HEK293 (cell line): ENCODE results near the gene DAAM2.
A peak's percentile ranks its signal among the peaks of the same experiment; 100 is the strongest.

ENCODE experiments used
- CTCF ChIA-PET: fragments of 350-600 bp; formaldehyde crosslinking; extraction: SDS; loops from one replicate; lab custom pipeline; 2021; ENCODE audit warnings: antibody characterized with exemption; lab: Yijun Ruan, JAX
- POLR2A ChIA-PET: fragments of 300-600 bp; formaldehyde crosslinking; extraction: SDS; loops from one replicate; lab custom pipeline; 2020; ENCODE audit warnings: antibody characterized with exemption, inconsistent platforms; lab: Yijun Ruan, JAX
- H3K27ac ChIP-seq: fragments of 200-500 bp; sonication (Bioruptor generic); 2 replicates; pipeline ENCODE4 v1.5.1; 2014; ENCODE audit warnings: low read depth, low read length, control low read depth, inconsistent platforms; ENCODE audit errors: extremely low read depth
- H3K36me3 ChIP-seq, 2 experiments: fragments of 200-500 bp in 1 of 2; sonication (Bioruptor generic) in 1 of 2; 1 replicate in 1 of 2; 2 replicates in 1 of 2; pipeline ENCODE4 v1.5.1; 2014 to 2017; ENCODE audit warnings: inconsistent platforms in 2 of 2, low read length in 2 of 2; ENCODE audit not compliant: control insufficient read depth in 2 of 2, insufficient read depth in 1 of 2
- H3K4me1 ChIP-seq: fragments of 200-500 bp; sonication (Bioruptor generic); 2 replicates; pipeline ENCODE4 v1.5.1; 2014; ENCODE audit warnings: mild to moderate bottlenecking, low read length, inconsistent platforms; ENCODE audit not compliant: control insufficient read depth, insufficient read depth
- H3K4me3 ChIP-seq: 2 replicates; pipeline ENCODE4 v1.5.1; 2011; ENCODE audit warnings: low read depth, mild to moderate bottlenecking, control low read depth, low read length, moderate library complexity
- H3K9me3 ChIP-seq: fragments of 200-500 bp; sonication (Bioruptor generic); 2 replicates; pipeline ENCODE4 v1.5.1; 2014; ENCODE audit warnings: low read depth, low read length, inconsistent platforms; ENCODE audit not compliant: control insufficient read depth, insufficient read depth
- BCL11B ChIP-seq: fragments of 450-650 bp; formaldehyde crosslinking; IDR thresholded peaks from 2 replicates; pipeline ENCODE4 v1.5.1; 2016; ENCODE audit warnings: low read depth, missing biosample characterization, missing genetic modification characterization
- PRDM1 ChIP-seq: fragments of 450-650 bp; formaldehyde crosslinking; IDR thresholded peaks from 2 replicates; pipeline ENCODE4; 2016; ENCODE audit warnings: missing biosample characterization, missing genetic modification characterization
- PRDM10 ChIP-seq: fragments of 450-650 bp; formaldehyde crosslinking; IDR thresholded peaks from 2 replicates; pipeline ENCODE4 v1.5.1; 2016; ENCODE audit warnings: missing biosample characterization, missing genetic modification characterization
- ZNF341 ChIP-seq: fragments of 450-650 bp; formaldehyde crosslinking; IDR thresholded peaks from 2 replicates; pipeline ENCODE4; 2016; ENCODE audit warnings: low read depth, missing biosample characterization, missing genetic modification characterization
- ZNF350 ChIP-seq: fragments of 450-650 bp; formaldehyde crosslinking; IDR thresholded peaks from 2 replicates; pipeline ENCODE4 v1.5.0; 2017; ENCODE audit warnings: missing biosample characterization, mild to moderate bottlenecking, missing genetic modification characterization
- ZNF354C ChIP-seq: fragments of 450-650 bp; formaldehyde crosslinking; IDR thresholded peaks from 2 replicates; pipeline ENCODE4 v1.5.1; 2016; ENCODE audit warnings: missing biosample characterization, missing genetic modification characterization, low read depth, borderline replicate concordance
- ZNF747 ChIP-seq: fragments of 450-650 bp; formaldehyde crosslinking; IDR thresholded peaks from 2 replicates; pipeline ENCODE4 v1.5.1; 2016; ENCODE audit warnings: missing biosample characterization, missing genetic modification characterization
- ZNF843 ChIP-seq: fragments of 450-650 bp; formaldehyde crosslinking; IDR thresholded peaks from 2 replicates; pipeline ENCODE4 v1.5.1; 2016; ENCODE audit warnings: missing biosample characterization, missing genetic modification characterization
- ZSCAN5A ChIP-seq: fragments of 450-650 bp; formaldehyde crosslinking; IDR thresholded peaks from 2 replicates; pipeline ENCODE4 v1.5.1; 2016; ENCODE audit warnings: missing biosample characterization, missing genetic modification characterization
- TF ChIP-seq, protein P1 (sequence below): fragments of 450-650 bp; formaldehyde crosslinking; IDR thresholded peaks from 2 replicates; pipeline ENCODE4 v1.5.1; 2016; ENCODE audit warnings: missing biosample characterization, missing genetic modification characterization

Gene DAAM2

DNA sequence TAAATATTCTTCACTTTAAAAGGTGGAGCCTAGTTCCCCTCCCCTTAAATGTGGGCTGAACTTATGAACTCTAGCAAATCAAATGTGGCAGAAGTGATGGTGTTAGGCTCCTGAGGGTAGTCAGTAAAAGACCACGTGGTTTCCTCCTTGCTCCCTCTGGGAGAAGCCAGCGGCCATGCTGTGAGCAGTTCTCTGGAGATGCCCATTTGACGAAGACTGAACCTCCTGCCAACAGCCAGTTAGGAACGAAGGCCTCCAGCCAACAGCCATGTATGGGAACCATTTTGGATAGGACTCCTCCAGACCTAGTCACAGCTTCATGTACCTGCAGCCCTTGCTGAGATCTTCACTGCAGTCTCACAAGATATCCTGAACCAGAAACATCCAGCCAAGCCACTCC, 149.6 kb downstream of the DAAM2 start:
- H3K9me3 ChIP-seq, result no peaks in the 10 kb centered on the region
- ChIA-PET CTCF (interaction anchor here (0.7 kb wide), 1 partner anchor 76 kb away, joined by 4 read pairs; no protein-coding TSS in a partner anchor), POLR2A (no interaction called here)
- H3K4me3 ChIP-seq, result no peak overlapping the region
- no peak for TF ChIP-seq ZNF747 (tag by site-specific recombination)
- TF ChIP-seq ZNF350 (tag by site-specific recombination), result peak; percentile 82
- TF ChIP-seq, all 188 proteins: peak for 1
- H3K36me3 ChIP-seq, result no peaks in the 10 kb centered on the region
- H3K27ac ChIP-seq, result no peak overlapping the region
- peaks cover 14% of the 10 kb centered on the region for H3K4me1 ChIP-seq

- no peak overlapping the region for H3K4me3 ChIP-seq
- CTCF ChIA-PET, result interaction anchor here (1.2 kb wide), 1 partner anchor 77 kb away, joined by 4 read pairs; no protein-coding TSS in a partner anchor
- peak; percentile 98 for TF ChIP-seq PRDM10
- TF ChIP-seq PRDM1 (tag by site-specific recombination), result no peak
- TF ChIP-seq BCL11B, result no peak
- no peak for TF ChIP-seq ZNF843 (tag by site-specific recombination)
- no peak for TF ChIP-seq ZSCAN5A
- no peak for TF ChIP-seq ZNF354C (tag by site-specific recombination)
- TF ChIP-seq, protein P1, sequence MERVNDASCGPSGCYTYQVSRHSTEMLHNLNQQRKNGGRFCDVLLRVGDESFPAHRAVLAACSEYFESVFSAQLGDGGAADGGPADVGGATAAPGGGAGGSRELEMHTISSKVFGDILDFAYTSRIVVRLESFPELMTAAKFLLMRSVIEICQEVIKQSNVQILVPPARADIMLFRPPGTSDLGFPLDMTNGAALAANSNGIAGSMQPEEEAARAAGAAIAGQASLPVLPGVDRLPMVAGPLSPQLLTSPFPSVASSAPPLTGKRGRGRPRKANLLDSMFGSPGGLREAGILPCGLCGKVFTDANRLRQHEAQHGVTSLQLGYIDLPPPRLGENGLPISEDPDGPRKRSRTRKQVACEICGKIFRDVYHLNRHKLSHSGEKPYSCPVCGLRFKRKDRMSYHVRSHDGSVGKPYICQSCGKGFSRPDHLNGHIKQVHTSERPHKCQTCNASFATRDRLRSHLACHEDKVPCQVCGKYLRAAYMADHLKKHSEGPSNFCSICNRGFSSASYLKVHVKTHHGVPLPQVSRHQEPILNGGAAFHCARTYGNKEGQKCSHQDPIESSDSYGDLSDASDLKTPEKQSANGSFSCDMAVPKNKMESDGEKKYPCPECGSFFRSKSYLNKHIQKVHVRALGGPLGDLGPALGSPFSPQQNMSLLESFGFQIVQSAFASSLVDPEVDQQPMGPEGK (tag by site-specific recombination), result no peak
- no peaks in the 10 kb centered on the region for H3K9me3 ChIP-seq
- peaks cover 12% of the 10 kb centered on the region for H3K4me1 ChIP-seq
- no peak overlapping the region for H3K27ac ChIP-seq
- no peaks in the 10 kb centered on the region for H3K36me3 ChIP-seq
- POLR2A ChIA-PET, result interaction anchor here (0.7 to 1.2 kb wide), 2 partner anchors 9 to 10 kb away, joined by 3 to 4 read pairs; partner anchors contain the start of gene MOCS1
Measured at GRCh38 chr6:39942903-39943580, 150.9 kb downstream of the DAAM2 start.

- H3K36me3 ChIP-seq, result no peaks in the 10 kb centered on the region
- H3K9me3 ChIP-seq, result no peaks in the 10 kb centered on the region
- TF ChIP-seq ZNF341 (tag by site-specific recombination), result no peak
- peak; percentile 82 for TF ChIP-seq PRDM10
- POLR2A ChIA-PET, result interaction anchor here (1.9 kb wide), 1 partner anchor 11 kb away, joined by 4 read pairs; the partner anchor contains the start of gene MOCS1
- H3K4me1 ChIP-seq, result peaks cover under 1% of the 10 kb centered on the region; the same call in 1 of the 2 replicates
- H3K27ac ChIP-seq, result no peak overlapping the region
- CTCF ChIA-PET, result interaction anchor here (0.9 kb wide), 1 partner anchor 529 kb away, joined by 3 read pairs; no protein-coding TSS in a partner anchor
- H3K4me3 ChIP-seq, result no peak overlapping the region
Measured at GRCh38 chr6:39945626-39946025, 153.4 kb downstream of the DAAM2 start.
